Lower leg skin (tissue), 4 donors: ENCODE data around the gene JPT1. TPM values are rescaled to one million over a fixed set of nuclear protein-coding genes. Genes with fewer than 3 reads are reported as not detected.
"Not testable (repeated sequence)": the region's sequence is repeated elsewhere in the genome, so short reads cannot be mapped to it uniquely, and the experiment has no call there.

Source experiments
- DNase-seq, 2 donors: peaks; one replicate each; pipeline ENCODE4 v3.0.0-alpha.2; 2019; ENCODE audit warnings: low spot score in 2 of 2
- H3K4me3 ChIP-seq: fragments of 200-600 bp; sonication (generic); 2 replicates; pipeline ENCODE4 v1.5.1; 2017; ENCODE audit warnings: mild to moderate bottlenecking, low read depth; ENCODE audit not compliant: poor library complexity, severe bottlenecking
- CTCF ChIP-seq, 3 donors: fragments of 450-650 bp; IDR thresholded peaks; one replicate each; pipeline ENCODE4 v1.5.1; 2016; ENCODE audit warnings: antibody characterized with exemption in 3 of 3, mild to moderate bottlenecking in 3 of 3, moderate library complexity in 2 of 3
- POLR2A ChIP-seq, 2 donors: fragments of 450-650 bp; IDR thresholded peaks; one replicate each; pipeline ENCODE4 v1.6.1; 2016 to 2017; ENCODE audit warnings: antibody characterized with exemption in 2 of 2, mild to moderate bottlenecking in 1 of 2, moderate library complexity in 1 of 2
- WGBS, 2 donors: methylation state at CpG; one replicate each; pipeline ENCODE4 v1.1.5; 2018; 5-methylcytosine and 5-hydroxymethylcytosine counted together
- intact Hi-C: fragments of 100-400 bp; cut with DNase I; formaldehyde crosslinking; loops from one replicate; pipeline ENCODE4 v1.15.0; 2023; ENCODE audit warnings: low total_unique reads
- total RNA-seq, 4 donors: library from RNA; depleted of rRNA; stranded (reverse); fragments of >200 nt; gene quantifications; one replicate each; pipeline ENCODE4 v1.1.0, GENCODE V29; 2016

Gene JPT1
- total RNA-seq, 4 donors from 2014 or later = 30.2 to 56.4 (median 37.1) TPM

GRCh38 chr17:75129576-75129975, 24.7 kb downstream of the JPT1 start:
- TF ChIP-seq CTCF (IDR thresholded peaks at IDR 0.05) = no peak
- TF ChIP-seq POLR2A (IDR thresholded peaks at IDR 0.05) = no peak
- H3K4me3 ChIP-seq = no peak overlapping the region
- DNase-seq = no peak
- whole genome bisulfite sequencing, 2 donors = 80 to 84% methylated on average over 6 to 9 of the region's 9 CpGs
- intact Hi-C loops = no loop called here

DNA sequence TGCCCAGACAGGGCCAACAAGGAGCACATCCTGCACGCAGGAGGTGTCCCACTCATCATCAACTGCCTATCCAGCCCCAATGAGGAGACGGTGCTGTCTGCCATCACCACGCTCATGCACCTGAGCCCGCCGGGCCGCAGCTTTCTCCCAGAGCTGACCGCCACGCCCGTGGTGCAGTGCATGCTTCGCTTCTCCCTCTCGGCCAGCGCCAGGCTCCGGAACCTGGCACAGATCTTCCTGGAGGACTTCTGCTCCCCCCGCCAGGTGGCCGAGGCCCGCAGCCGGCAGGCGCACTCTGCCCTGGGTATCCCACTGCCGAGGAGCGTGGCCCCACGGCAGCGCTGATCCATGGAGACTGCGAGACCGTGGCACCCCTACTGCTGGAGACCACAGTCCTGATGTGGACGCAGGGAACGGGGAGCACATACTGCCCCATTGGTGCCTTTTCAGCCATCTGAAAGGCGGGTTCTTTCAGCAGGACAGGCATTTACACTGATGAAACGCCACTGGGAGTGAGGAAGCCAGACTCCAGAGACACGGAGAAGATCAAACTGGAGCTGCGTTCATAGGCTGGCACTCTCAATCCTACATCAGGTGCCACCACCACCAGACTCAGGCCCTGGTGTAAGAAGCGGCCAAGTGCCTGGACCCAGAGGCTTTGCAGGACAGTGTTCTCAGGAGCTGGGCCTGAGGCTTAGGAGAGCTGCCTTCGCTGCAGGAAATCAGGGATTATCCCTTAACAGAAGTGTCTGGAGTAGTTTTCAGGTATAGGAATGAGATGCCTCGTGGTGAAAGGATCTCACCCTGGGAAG, 25.4 kb downstream of the JPT1 start:
- WGBS, 2 donors = 82 to 87% methylated on average over 31 to 32 of the region's 33 CpGs
- intact Hi-C loops = no loop called here
- TF ChIP-seq POLR2A (IDR thresholded peaks at IDR 0.05) = no peak
- DNase-seq = no peak
- H3K4me3 ChIP-seq = no peak overlapping the region

DNA sequence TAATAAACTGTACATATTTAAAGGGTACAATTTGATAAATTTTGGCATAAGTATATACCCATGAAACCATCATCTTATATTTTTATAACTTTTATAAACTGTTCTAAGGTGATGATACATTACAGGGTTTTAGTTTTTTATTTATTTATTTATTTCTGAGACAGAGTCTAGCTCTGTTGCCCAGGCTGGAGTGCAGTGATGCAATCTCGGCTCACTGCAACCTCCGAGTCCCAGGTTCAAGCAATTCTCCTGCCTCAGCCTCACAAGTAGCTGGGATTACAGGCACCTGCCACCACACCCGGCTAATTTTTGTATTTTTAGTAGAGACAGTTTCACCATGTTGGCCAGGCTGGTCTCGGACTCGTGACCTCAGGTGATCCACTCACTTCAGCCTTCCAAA, 26.4 kb downstream of the JPT1 start:
- H3K4me3 ChIP-seq, DNase-seq, intact Hi-C loops: not testable (repeated sequence)
- WGBS, 2 donors = 69 to 75% methylated on average over 5 of the region's 5 CpGs

DNA sequence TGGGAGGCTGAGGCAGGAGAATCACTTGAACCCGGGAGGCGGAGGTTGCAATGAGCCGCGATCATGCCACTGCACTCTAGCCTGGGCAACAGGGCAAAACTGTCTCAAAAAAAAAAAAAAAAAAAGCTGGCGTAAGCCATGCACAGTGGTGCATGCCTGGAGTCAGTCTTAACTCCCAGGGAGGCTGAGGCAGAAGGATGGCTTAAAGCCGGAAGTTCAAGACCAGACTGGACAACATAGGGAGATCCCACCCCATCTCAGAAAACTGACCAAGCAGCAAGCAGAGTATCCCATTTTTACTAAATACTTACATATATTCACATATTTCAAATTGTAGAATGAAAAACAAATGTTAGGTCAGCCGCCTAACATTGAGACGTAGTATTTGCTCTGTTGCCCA, 27.4 kb downstream of the JPT1 start:
- DNase-seq = no peak
- intact Hi-C loops = no loop called here
- TF ChIP-seq CTCF (IDR thresholded peaks at IDR 0.05) = no peak
- TF ChIP-seq POLR2A (IDR thresholded peaks at IDR 0.05) = no peak
- no peak overlapping the region for H3K4me3 ChIP-seq
- WGBS, 2 donors = 86 to 96% methylated on average over 8 of the region's 8 CpGs

DNA sequence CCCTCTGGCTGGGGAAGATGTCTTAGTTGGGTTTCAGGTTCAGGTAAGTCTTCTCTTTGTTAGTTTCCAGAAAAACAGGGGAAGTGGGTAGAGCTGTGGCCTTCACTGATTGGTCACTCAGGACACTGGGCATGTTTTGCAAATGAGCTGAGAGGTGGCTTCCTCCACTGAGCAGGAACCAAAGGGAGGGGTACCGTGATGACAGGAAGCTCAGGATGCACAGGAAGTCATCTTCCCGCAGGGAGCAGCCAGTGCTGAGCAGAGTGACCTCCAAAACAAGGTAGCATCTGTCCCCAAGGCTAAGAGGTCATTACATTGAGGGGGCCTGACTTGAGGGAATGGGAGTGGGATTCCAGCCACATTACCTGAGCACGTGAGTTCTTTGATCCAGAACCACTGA, 28.3 kb downstream of the JPT1 start:
- H3K4me3 ChIP-seq = no peak overlapping the region
- no peak for DNase-seq
- intact Hi-C loops = no loop called here
- 62 to 81% methylated on average over 3 of the region's 3 CpGs for WGBS, 2 donors
- no peak for TF ChIP-seq CTCF (IDR thresholded peaks at IDR 0.05)
- TF ChIP-seq POLR2A (IDR thresholded peaks at IDR 0.05) = no peak

DNA sequence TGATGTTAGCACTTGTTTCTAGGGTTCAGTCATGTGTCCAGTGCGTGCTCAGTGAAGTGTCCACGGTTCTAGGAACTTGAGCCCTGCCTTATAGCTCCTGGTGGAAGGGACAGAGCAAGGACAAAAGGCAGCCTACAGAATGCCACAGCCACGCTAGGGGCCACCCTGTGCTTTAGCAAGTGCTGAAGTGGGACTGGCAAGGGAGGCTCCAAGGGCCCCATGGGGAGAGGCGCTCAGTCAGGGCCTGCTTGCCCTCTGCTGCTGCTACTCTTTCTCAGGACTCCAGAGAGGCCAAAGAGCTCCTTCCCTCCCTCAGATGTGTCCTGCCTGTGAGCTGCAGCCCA, 29.5 kb downstream of the JPT1 start:
- TF ChIP-seq POLR2A (IDR thresholded peaks at IDR 0.05) (no peak), CTCF (IDR thresholded peaks at IDR 0.05) (no peak)
- intact Hi-C loops = no loop called here
- no peak overlapping the region for H3K4me3 ChIP-seq
- WGBS, 2 donors = 89 to 92% methylated on average over 4 of the region's 4 CpGs
- DNase-seq = no peak
